GM21717 (cell line): ENCODE data around the gene BPNT1.

ENCODE experiments used
- ATAC-seq: cut with Tn5 transposase; IDR thresholded peaks from one replicate; pipeline ENCODE4 v1.9.1; 2021; ENCODE audit warnings: mild to moderate bottlenecking, moderate library complexity; ENCODE audit not compliant: unreplicated experiment

Gene BPNT1

GRCh38 chr1:220012259-220012658, 77.3 kb downstream of the BPNT1 start:
- ATAC-seq = no peak

- ATAC-seq = no peak
Measured at GRCh38 chr1:220011620-220012019, 78.0 kb downstream of the BPNT1 start.
